Progenitor cell of endocrine pancreas (in vitro differentiated cells): Measurements from ENCODE around the gene MSGN1. TPM values are rescaled to one million over a fixed set of nuclear protein-coding genes. Genes with fewer than 3 reads are reported as not detected.

Source experiments
- DNase-seq: peaks from one replicate; pipeline ENCODE4 v3.0.0; 2021; ENCODE audit warnings: low spot score; ENCODE audit not compliant: unreplicated experiment
- H3K27ac Mint-ChIP-seq: 2 replicates; pipeline ENCODE4 v1.8.0; 2021; ENCODE audit warnings: mild to moderate bottlenecking, moderate library complexity, mixed read lengths
- H3K27me3 Mint-ChIP-seq: 2 replicates; pipeline ENCODE4 v1.8.0; 2021; ENCODE audit warnings: mixed read lengths
- H3K36me3 Mint-ChIP-seq: 2 replicates; pipeline ENCODE4 v1.8.0; 2022; ENCODE audit warnings: mixed read lengths; ENCODE audit not compliant: insufficient read depth
- H3K4me1 Mint-ChIP-seq: 2 replicates; pipeline ENCODE4 v1.8.0; 2021; ENCODE audit warnings: low read depth, mixed read lengths
- H3K4me3 Mint-ChIP-seq: 2 replicates; pipeline ENCODE4 v1.8.0; 2021; ENCODE audit warnings: low read depth, mild to moderate bottlenecking, moderate library complexity, mixed read lengths
- H3K9me3 Mint-ChIP-seq: 2 replicates; pipeline ENCODE4 v1.8.0; 2021; ENCODE audit warnings: low read depth, mixed read lengths
- total RNA-seq: library from RNA; stranded (reverse); gene quantifications from 2 replicates; pipeline ENCODE4 v1.2.1, GENCODE V29; 2021
- TF ChIP-seq, protein P1 (sequence below): fragments of 200-600 bp; sonication (generic); IDR thresholded peaks from one replicate; pipeline ENCODE4 v1.5.0; 2021; ENCODE audit warnings: antibody characterized with exemption, mild to moderate bottlenecking; ENCODE audit not compliant: unreplicated experiment

Gene MSGN1
- total RNA-seq, 1 donor from 2014 or later: not detected

DNA sequence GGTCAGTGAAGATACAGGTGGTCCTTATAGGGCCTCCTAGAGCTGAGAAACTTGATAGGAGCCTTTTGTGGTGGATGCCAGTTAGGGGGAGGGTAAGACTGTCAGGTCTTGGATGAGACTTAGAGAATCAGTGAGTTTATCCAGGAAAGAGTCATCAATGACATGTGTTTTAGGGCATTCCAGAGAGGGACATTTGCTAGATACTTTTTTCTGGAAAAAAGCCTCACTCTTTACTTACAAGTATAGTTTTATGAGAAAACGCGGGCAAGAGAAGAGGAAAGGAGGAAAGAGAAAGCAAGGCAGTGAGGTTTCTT is 24.5 kb upstream of the MSGN1 start:
- Mint-ChIP-seq H3K36me3 (no peaks in the 10 kb centered on the region), H3K27me3 (peaks cover 24% of the 10 kb centered on the region), H3K27ac (no peak overlapping the region), H3K9me3 (no peaks in the 10 kb centered on the region), H3K4me1 (no peaks in the 10 kb centered on the region), H3K4me3 (no peak overlapping the region)
- no peak for DNase-seq
- TF ChIP-seq, protein P1, sequence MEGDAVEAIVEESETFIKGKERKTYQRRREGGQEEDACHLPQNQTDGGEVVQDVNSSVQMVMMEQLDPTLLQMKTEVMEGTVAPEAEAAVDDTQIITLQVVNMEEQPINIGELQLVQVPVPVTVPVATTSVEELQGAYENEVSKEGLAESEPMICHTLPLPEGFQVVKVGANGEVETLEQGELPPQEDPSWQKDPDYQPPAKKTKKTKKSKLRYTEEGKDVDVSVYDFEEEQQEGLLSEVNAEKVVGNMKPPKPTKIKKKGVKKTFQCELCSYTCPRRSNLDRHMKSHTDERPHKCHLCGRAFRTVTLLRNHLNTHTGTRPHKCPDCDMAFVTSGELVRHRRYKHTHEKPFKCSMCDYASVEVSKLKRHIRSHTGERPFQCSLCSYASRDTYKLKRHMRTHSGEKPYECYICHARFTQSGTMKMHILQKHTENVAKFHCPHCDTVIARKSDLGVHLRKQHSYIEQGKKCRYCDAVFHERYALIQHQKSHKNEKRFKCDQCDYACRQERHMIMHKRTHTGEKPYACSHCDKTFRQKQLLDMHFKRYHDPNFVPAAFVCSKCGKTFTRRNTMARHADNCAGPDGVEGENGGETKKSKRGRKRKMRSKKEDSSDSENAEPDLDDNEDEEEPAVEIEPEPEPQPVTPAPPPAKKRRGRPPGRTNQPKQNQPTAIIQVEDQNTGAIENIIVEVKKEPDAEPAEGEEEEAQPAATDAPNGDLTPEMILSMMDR: no peak

DNA sequence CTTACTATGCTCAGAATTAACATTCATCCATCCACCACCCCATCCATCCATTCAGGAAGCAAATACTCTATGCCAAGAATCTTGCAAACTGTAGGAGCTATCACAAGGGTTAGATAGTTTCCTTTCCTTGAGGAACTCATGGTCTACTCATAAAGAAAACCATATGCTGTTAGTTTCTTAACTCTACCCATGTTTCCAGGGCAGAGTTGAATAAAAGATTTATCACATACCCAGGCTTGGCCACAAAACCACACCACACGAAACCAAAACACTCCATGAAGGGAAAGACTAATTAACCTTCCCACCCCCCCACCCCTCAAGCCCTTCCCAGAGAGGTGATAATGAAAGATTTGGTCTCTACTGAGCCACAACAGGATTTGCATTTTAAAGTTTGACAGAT is 23.7 kb upstream of the MSGN1 start:
- no peak for DNase-seq
- H3K27me3 Mint-ChIP-seq: peaks cover 22% of the 10 kb centered on the region
- H3K4me3 Mint-ChIP-seq: no peak overlapping the region
- TF ChIP-seq, protein P1: no peak
- no peak overlapping the region for H3K27ac Mint-ChIP-seq
- no peaks in the 10 kb centered on the region for H3K9me3 Mint-ChIP-seq
- H3K36me3 Mint-ChIP-seq: no peaks in the 10 kb centered on the region
- H3K4me1 Mint-ChIP-seq: no peaks in the 10 kb centered on the region

DNA sequence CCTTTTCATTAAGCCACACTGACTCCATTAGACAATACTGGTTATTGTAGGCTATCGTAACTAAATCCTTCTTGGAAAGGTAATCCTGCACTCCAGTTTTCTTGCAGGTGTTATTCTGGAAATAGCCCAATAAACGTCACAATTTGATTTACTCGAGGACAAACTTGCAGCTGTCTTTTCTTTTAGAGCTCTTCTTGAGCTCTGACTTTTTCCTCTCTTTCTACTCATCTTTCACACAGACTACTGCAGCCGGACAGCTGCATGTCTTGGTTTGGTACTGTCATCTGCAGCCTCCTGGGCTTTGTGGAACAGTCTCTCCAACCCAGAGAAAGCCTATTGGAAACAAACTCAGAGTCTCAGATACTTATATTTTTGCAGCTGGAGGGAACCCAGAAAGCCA is 23.0 kb upstream of the MSGN1 start:
- H3K4me3 Mint-ChIP-seq: no peak overlapping the region
- peaks cover 22% of the 10 kb centered on the region for H3K27me3 Mint-ChIP-seq
- H3K4me1 Mint-ChIP-seq: no peaks in the 10 kb centered on the region
- TF ChIP-seq, protein P1: no peak
- DNase-seq: no peak
- H3K36me3 Mint-ChIP-seq: no peaks in the 10 kb centered on the region
- H3K27ac Mint-ChIP-seq: no peak overlapping the region
- no peaks in the 10 kb centered on the region for H3K9me3 Mint-ChIP-seq

DNA sequence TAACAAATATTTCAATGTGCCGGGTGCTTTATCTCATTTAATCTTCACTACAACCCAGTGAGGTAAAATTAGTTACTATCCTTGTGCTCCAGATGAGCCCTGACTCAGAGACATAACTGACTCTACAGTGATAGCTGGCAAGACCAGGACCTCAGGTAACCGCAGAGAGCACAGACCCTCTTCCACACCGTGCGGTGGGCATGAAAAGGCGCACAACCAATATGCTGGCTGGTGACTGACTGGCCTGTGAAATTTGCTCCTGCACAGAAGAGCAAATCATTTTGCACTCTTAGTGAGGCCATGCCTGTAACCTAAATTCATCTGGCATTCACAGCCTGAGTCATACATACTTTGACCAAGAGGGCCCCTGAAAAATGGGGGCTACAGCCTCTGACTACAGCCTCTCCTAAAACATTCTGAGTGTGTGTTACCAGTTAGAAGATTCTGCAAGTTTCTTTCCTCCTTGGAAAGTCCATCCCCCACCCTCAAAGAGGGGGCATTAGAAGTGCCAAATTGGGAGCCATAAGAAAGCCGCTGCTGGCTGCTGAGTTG is 22.4 kb upstream of the MSGN1 start:
- Mint-ChIP-seq H3K36me3 (no peaks in the 10 kb centered on the region), H3K9me3 (no peaks in the 10 kb centered on the region), H3K27me3 (peaks cover 22% of the 10 kb centered on the region), H3K27ac (no peak overlapping the region), H3K4me3 (no peak overlapping the region), H3K4me1 (no peaks in the 10 kb centered on the region)
- TF ChIP-seq, protein P1: no peak
- DNase-seq: no peak

DNA sequence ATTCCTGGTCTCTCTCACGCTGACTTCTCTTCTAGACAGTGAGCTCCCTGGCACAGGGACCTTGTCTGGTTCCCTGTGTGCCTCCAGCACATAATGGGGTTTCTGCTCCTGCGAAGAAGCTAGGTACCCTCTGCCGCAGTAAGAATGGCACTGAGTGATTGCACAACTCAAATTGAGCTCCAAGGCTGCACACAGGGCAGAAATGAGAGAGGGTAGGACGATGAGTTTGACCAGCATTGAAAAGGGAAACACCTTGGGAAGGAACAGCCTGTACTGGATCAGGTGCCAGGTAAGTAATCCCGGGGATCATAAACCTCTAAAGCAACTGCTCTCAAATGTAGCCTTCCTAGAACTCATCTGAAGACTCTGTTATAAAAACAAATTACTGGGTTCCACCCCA is 21.0 kb upstream of the MSGN1 start:
- peaks cover 22% of the 10 kb centered on the region for H3K27me3 Mint-ChIP-seq
- TF ChIP-seq, protein P1: no peak
- H3K4me3 Mint-ChIP-seq: no peak overlapping the region
- no peaks in the 10 kb centered on the region for H3K4me1 Mint-ChIP-seq
- H3K27ac Mint-ChIP-seq: no peak overlapping the region
- no peaks in the 10 kb centered on the region for H3K36me3 Mint-ChIP-seq
- no peaks in the 10 kb centered on the region for H3K9me3 Mint-ChIP-seq
- no peak for DNase-seq
